ES-I3 (cell line): ENCODE data around the gene SCP2D1.

ENCODE experiments used
- H3K36me3 ChIP-seq: 2 replicates; pipeline ENCODE4 v1.6.1; 2013; ENCODE audit warnings: mild to moderate bottlenecking, low read length, control low read depth, moderate library complexity; ENCODE audit not compliant: insufficient read depth
- H3K4me1 ChIP-seq: 2 replicates; pipeline ENCODE4 v1.6.1; 2013; ENCODE audit warnings: mild to moderate bottlenecking, control low read depth, low read length; ENCODE audit not compliant: insufficient read depth
- H3K9ac ChIP-seq: 2 replicates; pipeline ENCODE4 v1.6.1; 2013; ENCODE audit warnings: low read depth, mild to moderate bottlenecking, low read length, moderate library complexity
- H3K9me3 ChIP-seq: 2 replicates; pipeline ENCODE4 v1.6.1; 2013; ENCODE audit warnings: mild to moderate bottlenecking, low read length, moderate library complexity; ENCODE audit not compliant: control insufficient read depth, insufficient read depth

Gene SCP2D1

GRCh38 chr20:18795366-18795765, 18.2 kb upstream of the SCP2D1 start:
- Histone ChIP-seq H3K36me3 (no peaks in the 10 kb centered on the region), H3K9ac (no peak overlapping the region), H3K4me1 (no peaks in the 10 kb centered on the region), H3K9me3 (no peaks in the 10 kb centered on the region)

- H3K9me3 ChIP-seq: no peaks in the 10 kb centered on the region
- H3K36me3 ChIP-seq: no peaks in the 10 kb centered on the region
- H3K4me1 ChIP-seq: no peaks in the 10 kb centered on the region
- no peak overlapping the region for H3K9ac ChIP-seq
Observed at GRCh38 chr20:18796282-18796833, 17.2 kb upstream of the SCP2D1 start.

- H3K4me1 ChIP-seq: no peaks in the 10 kb centered on the region
- no peak overlapping the region for H3K9ac ChIP-seq
- no peaks in the 10 kb centered on the region for H3K9me3 ChIP-seq
- no peaks in the 10 kb centered on the region for H3K36me3 ChIP-seq
Observed at GRCh38 chr20:18801516-18801915, 12.1 kb upstream of the SCP2D1 start.

GRCh38 chr20:18802012-18802634, 11.5 kb upstream of the SCP2D1 start:
- H3K4me1 ChIP-seq: no peaks in the 10 kb centered on the region
- no peak overlapping the region for H3K9ac ChIP-seq

GRCh38 chr20:18805881-18806280, 7.7 kb upstream of the SCP2D1 start:
- Histone ChIP-seq H3K4me1 (no peaks in the 10 kb centered on the region), H3K9me3 (no peaks in the 10 kb centered on the region), H3K36me3 (no peaks in the 10 kb centered on the region), H3K9ac (no peak overlapping the region)

More at GRCh38 chr20:18802012-18802634, 11.5 kb upstream of the SCP2D1 start:
- no peaks in the 10 kb centered on the region for H3K9me3 ChIP-seq
- no peaks in the 10 kb centered on the region for H3K36me3 ChIP-seq

- H3K9me3 ChIP-seq: no peaks in the 10 kb centered on the region
- H3K4me1 ChIP-seq: no peaks in the 10 kb centered on the region
- no peaks in the 10 kb centered on the region for H3K36me3 ChIP-seq
- H3K9ac ChIP-seq: no peak overlapping the region
Observed at GRCh38 chr20:18808712-18809111, 4.9 kb upstream of the SCP2D1 start.

- Histone ChIP-seq H3K9me3 (no peaks in the 10 kb centered on the region), H3K4me1 (no peaks in the 10 kb centered on the region), H3K9ac (no peak overlapping the region), H3K36me3 (no peaks in the 10 kb centered on the region)
Observed at GRCh38 chr20:18811186-18811585, 2.4 kb upstream of the SCP2D1 start.

- Histone ChIP-seq H3K9me3 (no peaks in the 10 kb centered on the region), H3K9ac (no peak overlapping the region), H3K36me3 (no peaks in the 10 kb centered on the region), H3K4me1 (no peaks in the 10 kb centered on the region)
Observed at GRCh38 chr20:18811904-18812303, 1.7 kb upstream of the SCP2D1 start.

GRCh38 chr20:18815194-18815942, 1.8 kb downstream of the SCP2D1 start:
- no peaks in the 10 kb centered on the region for H3K4me1 ChIP-seq
- H3K9me3 ChIP-seq: no peaks in the 10 kb centered on the region
- no peaks in the 10 kb centered on the region for H3K36me3 ChIP-seq
- H3K9ac ChIP-seq: no peak overlapping the region

GRCh38 chr20:18822832-18823231, 9.2 kb downstream of the SCP2D1 start:
- Histone ChIP-seq H3K9ac (no peak overlapping the region), H3K4me1 (no peaks in the 10 kb centered on the region), H3K9me3 (no peaks in the 10 kb centered on the region), H3K36me3 (no peaks in the 10 kb centered on the region)

- Histone ChIP-seq H3K4me1 (no peaks in the 10 kb centered on the region), H3K36me3 (no peaks in the 10 kb centered on the region), H3K9ac (no peak overlapping the region), H3K9me3 (no peaks in the 10 kb centered on the region)
Observed at GRCh38 chr20:18831830-18832499, 18.4 kb downstream of the SCP2D1 start.

GRCh38 chr20:18832546-18833200, 19.1 kb downstream of the SCP2D1 start:
- no peaks in the 10 kb centered on the region for H3K4me1 ChIP-seq
- no peaks in the 10 kb centered on the region for H3K36me3 ChIP-seq
- no peak overlapping the region for H3K9ac ChIP-seq
- H3K9me3 ChIP-seq: no peaks in the 10 kb centered on the region

GRCh38 chr20:18835466-18836256, 22.1 kb downstream of the SCP2D1 start:
- Histone ChIP-seq H3K36me3 (no peaks in the 10 kb centered on the region), H3K4me1 (no peaks in the 10 kb centered on the region), H3K9ac (no peak overlapping the region), H3K9me3 (no peaks in the 10 kb centered on the region)

- no peak overlapping the region for H3K9ac ChIP-seq
- no peaks in the 10 kb centered on the region for H3K4me1 ChIP-seq
- no peaks in the 10 kb centered on the region for H3K9me3 ChIP-seq
- H3K36me3 ChIP-seq: no peaks in the 10 kb centered on the region
Observed at GRCh38 chr20:18837718-18838117, 24.1 kb downstream of the SCP2D1 start.
